Left ventricle myocardium inferior (tissue), 1 donor: ENCODE measurements around the gene TRIO. TPM values are rescaled to one million over a fixed set of nuclear protein-coding genes. Genes with fewer than 3 reads are reported as not detected.

Source experiments
- DNase-seq: peaks from one replicate; pipeline ENCODE4 v3.0.0-alpha.2; 2020
- H3K27ac ChIP-seq: fragments of 200-600 bp; replicated peaks from 2 replicates; pipeline ENCODE4 v1.8.0; 2021
- H3K27me3 ChIP-seq: fragments of 200-600 bp; 2 replicates; pipeline ENCODE4 v1.8.0; 2021; ENCODE audit warnings: low read depth
- H3K36me3 ChIP-seq: fragments of 200-600 bp; 2 replicates; pipeline ENCODE4 v1.8.0; 2021
- H3K4me1 ChIP-seq: fragments of 200-600 bp; 2 replicates; pipeline ENCODE4 v1.8.0; 2021
- H3K4me3 ChIP-seq: fragments of 200-600 bp; 2 replicates; pipeline ENCODE4 v1.8.0; 2021; ENCODE audit warnings: mild to moderate bottlenecking, moderate library complexity
- H3K9me3 ChIP-seq: fragments of 200-600 bp; replicated peaks from 2 replicates; pipeline ENCODE4 v1.8.0; 2021
- intact Hi-C: fragments of 100-400 bp; cut with micrococcal nuclease; formaldehyde crosslinking; loops from one replicate; pipeline ENCODE4 v1.11.0; 2022
- total RNA-seq: library from RNA; stranded (reverse); fragmentation: NEBNext Ultra II Directional; extraction: Animal tissue kit (Norgen Biotek cat#: 25700); gene quantifications from one replicate; pipeline ENCODE4 v1.2.1, GENCODE V29; 2021
- TF ChIP-seq, protein P1 (sequence below): fragments of 200-600 bp; IDR thresholded peaks from 2 replicates; pipeline ENCODE4 v1.8.0; 2021; ENCODE audit warnings: antibody characterized with exemption, mild to moderate bottlenecking, borderline replicate concordance
- donor health status: DM: no; HTN: yes; CAD: no; lungs with severe emphysema.

Gene TRIO
- total RNA-seq, 1 donor from 2014 or later = 52.8 TPM

DNA sequence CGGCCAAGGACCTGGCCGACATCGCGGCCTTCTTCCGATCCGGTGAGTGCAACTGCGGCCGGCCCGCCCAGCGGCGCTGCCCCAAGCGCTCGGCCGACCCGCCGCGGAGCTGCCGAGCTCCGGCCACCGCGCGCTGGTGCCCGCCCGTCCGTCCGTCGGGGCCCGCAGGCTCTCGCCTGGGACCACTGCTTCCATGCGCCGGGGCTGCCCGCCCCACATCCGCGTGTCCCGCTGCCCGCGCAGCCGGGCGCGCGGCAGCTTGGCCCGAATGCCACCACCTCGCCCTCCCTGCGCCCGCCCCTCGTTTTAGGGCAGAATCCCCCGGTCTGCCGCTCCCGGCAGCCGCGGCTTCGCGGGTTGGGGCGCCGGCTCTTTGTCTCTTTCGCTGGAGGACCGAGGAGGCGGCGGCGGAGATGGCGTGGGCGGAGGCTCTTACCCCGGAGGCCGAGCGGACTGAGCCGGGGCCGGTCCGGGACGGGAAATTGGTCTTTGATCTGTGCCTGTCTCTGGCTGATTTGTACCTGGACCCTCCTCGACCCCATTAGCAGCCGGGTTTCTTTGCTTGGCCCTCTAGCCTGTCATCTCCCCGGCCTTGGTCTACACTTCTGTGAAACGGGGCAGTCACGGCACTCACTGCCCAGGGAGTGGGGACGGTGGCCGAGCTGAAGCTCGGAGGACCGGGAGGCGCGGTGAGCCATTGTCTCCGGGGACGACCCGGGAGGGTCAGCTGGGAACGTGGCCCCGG lies 871 bp downstream of the TRIO start:
- TF ChIP-seq, protein P1, sequence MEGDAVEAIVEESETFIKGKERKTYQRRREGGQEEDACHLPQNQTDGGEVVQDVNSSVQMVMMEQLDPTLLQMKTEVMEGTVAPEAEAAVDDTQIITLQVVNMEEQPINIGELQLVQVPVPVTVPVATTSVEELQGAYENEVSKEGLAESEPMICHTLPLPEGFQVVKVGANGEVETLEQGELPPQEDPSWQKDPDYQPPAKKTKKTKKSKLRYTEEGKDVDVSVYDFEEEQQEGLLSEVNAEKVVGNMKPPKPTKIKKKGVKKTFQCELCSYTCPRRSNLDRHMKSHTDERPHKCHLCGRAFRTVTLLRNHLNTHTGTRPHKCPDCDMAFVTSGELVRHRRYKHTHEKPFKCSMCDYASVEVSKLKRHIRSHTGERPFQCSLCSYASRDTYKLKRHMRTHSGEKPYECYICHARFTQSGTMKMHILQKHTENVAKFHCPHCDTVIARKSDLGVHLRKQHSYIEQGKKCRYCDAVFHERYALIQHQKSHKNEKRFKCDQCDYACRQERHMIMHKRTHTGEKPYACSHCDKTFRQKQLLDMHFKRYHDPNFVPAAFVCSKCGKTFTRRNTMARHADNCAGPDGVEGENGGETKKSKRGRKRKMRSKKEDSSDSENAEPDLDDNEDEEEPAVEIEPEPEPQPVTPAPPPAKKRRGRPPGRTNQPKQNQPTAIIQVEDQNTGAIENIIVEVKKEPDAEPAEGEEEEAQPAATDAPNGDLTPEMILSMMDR = no peak
- Histone ChIP-seq H3K4me3 (peak overlapping the region; percentile 93), H3K9me3 (no peaks in the 10 kb centered on the region), H3K36me3 (no peaks in the 10 kb centered on the region), H3K27ac (peak overlapping the region; percentile 96), H3K4me1 (peaks cover 71% of the 10 kb centered on the region), H3K27me3 (no peaks in the 10 kb centered on the region)
- intact Hi-C loops = no loop called here
- peak; percentile 49 for DNase-seq

DNA sequence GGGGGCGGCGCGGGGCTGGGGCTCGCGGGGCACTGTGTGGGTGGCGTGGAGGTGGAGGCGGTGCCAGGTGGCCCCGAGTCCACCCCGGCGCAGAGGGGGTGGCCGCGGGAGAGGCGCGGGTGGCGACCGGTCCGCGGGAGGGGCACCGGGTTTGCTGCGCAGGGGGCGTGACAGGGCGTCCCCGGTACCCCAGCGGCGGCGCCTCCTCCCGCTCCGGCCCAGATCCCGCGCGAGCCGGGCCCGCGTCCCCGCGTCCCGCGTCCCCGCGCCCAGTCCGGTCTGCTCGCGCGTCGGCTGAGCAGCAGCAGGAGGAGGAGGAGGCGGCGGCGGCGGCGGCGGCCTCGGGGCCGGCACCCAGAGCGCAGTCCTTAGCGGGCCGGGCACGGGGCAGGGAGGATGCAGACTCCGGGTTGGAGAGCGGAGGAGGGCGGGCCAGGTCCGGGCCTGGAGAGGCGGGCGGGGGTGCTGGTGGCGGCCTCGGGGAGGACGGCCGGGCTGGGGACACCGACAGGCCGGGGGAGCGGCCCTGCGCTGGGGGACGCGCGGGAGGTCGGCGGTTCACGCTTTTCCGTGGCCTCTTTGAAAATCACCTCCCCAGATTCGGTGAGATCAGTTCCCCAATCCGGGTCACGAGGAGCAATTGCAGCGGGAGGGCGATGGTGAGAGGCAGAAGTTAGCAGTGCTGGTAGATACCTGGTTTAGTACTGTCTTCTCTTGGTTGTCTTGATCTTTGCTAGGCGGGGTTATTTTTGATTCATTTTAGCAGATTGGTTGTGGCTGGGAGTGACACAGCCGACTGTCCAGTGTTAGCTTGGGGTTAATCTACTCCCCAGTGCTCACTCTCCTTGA lies 1.7 kb downstream of the TRIO start:
- peak overlapping the region; percentile 93 for H3K4me3 ChIP-seq
- DNase-seq = peak; percentile 64
- TF ChIP-seq, protein P1 = no peak
- peaks cover 79% of the 10 kb centered on the region for H3K4me1 ChIP-seq
- H3K36me3 ChIP-seq = no peaks in the 10 kb centered on the region
- H3K27me3 ChIP-seq = no peaks in the 10 kb centered on the region
- intact Hi-C loops = no loop called here
- no peaks in the 10 kb centered on the region for H3K9me3 ChIP-seq
- peak overlapping the region; percentile 96 for H3K27ac ChIP-seq

DNA sequence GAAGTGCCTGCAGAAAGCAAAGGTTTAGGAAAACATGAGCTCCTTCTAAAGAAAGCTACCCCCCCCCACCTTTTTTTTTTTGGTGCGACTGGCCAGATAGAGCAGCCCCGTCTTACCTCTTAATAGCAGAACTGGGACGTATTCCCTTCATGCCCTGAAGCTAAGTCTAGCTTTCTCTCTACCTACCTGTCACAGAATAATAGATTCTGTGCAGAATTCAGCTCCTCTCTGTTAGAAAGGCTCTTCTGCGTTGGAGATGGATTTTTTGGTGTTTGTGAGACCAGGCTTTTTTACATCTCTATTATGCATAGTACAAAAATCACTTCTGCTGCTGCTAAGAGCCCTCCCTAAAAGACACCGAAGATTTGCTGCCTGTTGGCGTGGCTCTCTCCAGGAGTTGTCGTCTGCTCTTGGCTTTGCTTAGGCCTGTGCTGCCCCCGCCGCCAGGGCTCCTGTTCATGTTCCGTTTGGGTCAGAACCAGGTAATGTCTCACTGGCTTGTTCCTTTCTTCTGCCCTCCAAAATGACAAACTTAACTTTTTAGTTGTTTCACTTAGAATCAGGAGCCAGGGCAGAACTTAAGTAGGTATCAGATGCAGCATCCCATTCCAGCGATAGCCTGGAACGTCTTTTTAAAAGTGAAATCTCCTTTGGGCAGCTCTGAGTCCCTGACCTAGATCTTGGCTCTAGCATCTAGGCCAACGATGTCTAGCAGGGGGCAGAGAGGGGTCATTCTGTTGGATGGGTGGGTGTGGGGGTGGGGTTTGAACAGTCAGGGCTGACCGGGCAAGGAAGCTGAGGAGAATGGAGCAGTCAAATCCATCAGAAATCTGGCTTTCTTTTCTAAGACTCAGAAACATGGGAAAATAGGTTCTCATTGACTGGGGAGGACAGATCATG lies 2.5 kb downstream of the TRIO start:
- peak overlapping the region; percentile 93 for H3K4me3 ChIP-seq
- intact Hi-C loops = no loop called here
- H3K27me3 ChIP-seq = no peaks in the 10 kb centered on the region
- H3K36me3 ChIP-seq = no peaks in the 10 kb centered on the region
- no peaks in the 10 kb centered on the region for H3K9me3 ChIP-seq
- peaks cover 77% of the 10 kb centered on the region for H3K4me1 ChIP-seq
- TF ChIP-seq, protein P1 = no peak
- no peak for DNase-seq
- peak overlapping the region; percentile 96 for H3K27ac ChIP-seq

DNA sequence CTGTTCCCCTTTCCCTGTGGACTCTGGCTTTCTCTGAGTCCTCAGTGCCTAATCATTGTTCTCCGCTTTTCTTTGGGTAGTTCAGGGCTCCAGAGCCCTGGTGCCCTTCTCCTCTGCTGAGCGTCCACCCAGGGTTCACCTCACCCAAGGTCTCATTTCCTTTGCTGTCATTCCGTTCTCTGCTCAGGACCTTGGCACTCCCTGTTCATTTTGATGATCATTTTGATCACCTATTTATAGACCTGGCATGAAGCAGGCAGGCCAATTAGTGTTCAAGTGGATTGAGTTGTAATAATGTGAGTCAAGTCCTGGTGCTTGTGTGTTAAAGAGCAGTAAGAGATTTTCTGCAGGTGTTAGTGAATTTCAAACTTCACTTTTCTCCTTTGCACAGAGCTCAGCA lies 3.6 kb downstream of the TRIO start:
- Histone ChIP-seq H3K27ac (peak overlapping the region; percentile 96), H3K9me3 (no peaks in the 10 kb centered on the region), H3K4me1 (peaks cover 79% of the 10 kb centered on the region), H3K4me3 (peak overlapping the region; percentile 93), H3K36me3 (no peaks in the 10 kb centered on the region), H3K27me3 (no peaks in the 10 kb centered on the region)
- no peak for DNase-seq
- intact Hi-C loops = no loop called here
- TF ChIP-seq, protein P1 = no peak

DNA sequence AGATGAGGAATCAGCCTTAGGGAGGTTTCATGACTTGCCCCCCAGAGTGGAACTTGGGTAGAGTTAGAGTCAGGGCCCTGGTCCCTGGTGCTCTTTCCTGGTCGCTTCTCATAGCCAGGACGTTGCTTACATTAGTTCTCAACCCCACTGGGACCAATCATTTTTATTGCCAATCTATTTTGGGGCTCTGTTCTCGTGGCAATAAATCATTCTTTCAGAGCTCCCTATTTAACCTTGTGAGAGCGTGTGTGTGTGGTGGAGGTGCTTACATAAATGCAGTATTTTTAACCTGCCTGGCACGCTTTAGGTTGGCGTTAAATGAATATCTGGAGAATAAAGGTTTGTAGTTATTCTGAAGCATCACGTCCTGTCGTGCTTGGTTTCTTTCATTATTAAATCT lies 4.1 kb downstream of the TRIO start:
- Histone ChIP-seq H3K4me3 (peak overlapping the region; percentile 93), H3K9me3 (no peaks in the 10 kb centered on the region), H3K36me3 (no peaks in the 10 kb centered on the region), H3K4me1 (peaks cover 79% of the 10 kb centered on the region), H3K27ac (peak overlapping the region; percentile 96), H3K27me3 (no peaks in the 10 kb centered on the region)
- TF ChIP-seq, protein P1 = no peak
- no peak for DNase-seq
- intact Hi-C loops = no loop called here
